Measurements from ENCODE around the gene CDC42BPG.

- TF ChIP-seq, protein P1, sequence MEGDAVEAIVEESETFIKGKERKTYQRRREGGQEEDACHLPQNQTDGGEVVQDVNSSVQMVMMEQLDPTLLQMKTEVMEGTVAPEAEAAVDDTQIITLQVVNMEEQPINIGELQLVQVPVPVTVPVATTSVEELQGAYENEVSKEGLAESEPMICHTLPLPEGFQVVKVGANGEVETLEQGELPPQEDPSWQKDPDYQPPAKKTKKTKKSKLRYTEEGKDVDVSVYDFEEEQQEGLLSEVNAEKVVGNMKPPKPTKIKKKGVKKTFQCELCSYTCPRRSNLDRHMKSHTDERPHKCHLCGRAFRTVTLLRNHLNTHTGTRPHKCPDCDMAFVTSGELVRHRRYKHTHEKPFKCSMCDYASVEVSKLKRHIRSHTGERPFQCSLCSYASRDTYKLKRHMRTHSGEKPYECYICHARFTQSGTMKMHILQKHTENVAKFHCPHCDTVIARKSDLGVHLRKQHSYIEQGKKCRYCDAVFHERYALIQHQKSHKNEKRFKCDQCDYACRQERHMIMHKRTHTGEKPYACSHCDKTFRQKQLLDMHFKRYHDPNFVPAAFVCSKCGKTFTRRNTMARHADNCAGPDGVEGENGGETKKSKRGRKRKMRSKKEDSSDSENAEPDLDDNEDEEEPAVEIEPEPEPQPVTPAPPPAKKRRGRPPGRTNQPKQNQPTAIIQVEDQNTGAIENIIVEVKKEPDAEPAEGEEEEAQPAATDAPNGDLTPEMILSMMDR (conservative IDR thresholded peaks at IDR 0.05 in 1 of 2, IDR thresholded peaks at IDR 0.05 in 1 of 2; ENCODE audit: low read depth in 1 of 2, low read length in 2 of 2), result no peak
- no peak for TF ChIP-seq EZH2 (IDR thresholded peaks at IDR 0.05; ENCODE audit: low read length, missing control alignments)
These were observed 10.9 kb downstream of the CDC42BPG start for GRCh38 chr11:64833509-64833908.
